Measurements from ENCODE around the gene FBN1.

FBN1 gene

GRCh38 chr15:48547286-48547685 lies 98.2 kb downstream of the FBN1 start:
- H3K36me3 ChIP-seq (ENCODE audit: insufficient read depth, low read length): peaks cover 13% of the 10 kb centered on the region
- H3K4me3 ChIP-seq (ENCODE audit: low read length): no peak overlapping the region
- H3K27me3 ChIP-seq (ENCODE audit: control insufficient read depth, insufficient read depth, low read length): no peaks in the 10 kb centered on the region
- peak overlapping the region; percentile 38 for H3K4me2 ChIP-seq (ENCODE audit: low read length)
- peaks cover 62% of the 10 kb centered on the region for H3K4me1 ChIP-seq (ENCODE audit: control insufficient read depth, insufficient read depth, low read length)
- H3K9ac ChIP-seq (ENCODE audit: low read depth, low read length): peak overlapping the region; percentile 69
- no peaks in the 10 kb centered on the region for H3K9me3 ChIP-seq (replicated peaks; ENCODE audit: low read length)

DNA sequence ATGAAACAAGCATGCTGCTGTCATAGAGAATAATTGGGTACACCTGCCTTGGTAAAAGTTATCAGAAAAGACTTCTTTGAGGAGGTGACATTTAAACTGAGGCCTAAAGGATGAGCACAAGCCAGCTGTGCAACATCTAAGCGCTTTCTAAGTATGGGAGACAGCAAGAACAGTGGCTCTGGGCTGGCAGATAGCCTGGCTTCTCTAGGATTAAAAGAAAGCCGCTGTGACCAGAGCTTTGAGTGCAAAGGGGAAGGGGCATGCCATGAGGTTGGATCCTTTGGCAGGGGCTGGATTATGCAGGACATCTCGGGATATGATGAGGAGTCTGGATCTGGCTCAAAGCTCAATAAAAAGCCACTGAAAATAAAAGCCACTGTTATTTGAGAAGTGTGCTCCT lies 99.2 kb downstream of the FBN1 start:
- Histone ChIP-seq H3K27me3 (ENCODE audit: control insufficient read depth, insufficient read depth, low read length) (no peaks in the 10 kb centered on the region), H3K36me3 (ENCODE audit: insufficient read depth, low read length) (peaks cover 13% of the 10 kb centered on the region), H3K9ac (ENCODE audit: low read depth, low read length) (peak overlapping the region; percentile 69), H3K4me3 (ENCODE audit: low read length) (no peak overlapping the region), H3K4me1 (ENCODE audit: control insufficient read depth, insufficient read depth, low read length) (peaks cover 69% of the 10 kb centered on the region), H3K9me3 (replicated peaks; ENCODE audit: low read length) (no peaks in the 10 kb centered on the region), H3K4me2 (ENCODE audit: low read length) (no peak overlapping the region)

DNA sequence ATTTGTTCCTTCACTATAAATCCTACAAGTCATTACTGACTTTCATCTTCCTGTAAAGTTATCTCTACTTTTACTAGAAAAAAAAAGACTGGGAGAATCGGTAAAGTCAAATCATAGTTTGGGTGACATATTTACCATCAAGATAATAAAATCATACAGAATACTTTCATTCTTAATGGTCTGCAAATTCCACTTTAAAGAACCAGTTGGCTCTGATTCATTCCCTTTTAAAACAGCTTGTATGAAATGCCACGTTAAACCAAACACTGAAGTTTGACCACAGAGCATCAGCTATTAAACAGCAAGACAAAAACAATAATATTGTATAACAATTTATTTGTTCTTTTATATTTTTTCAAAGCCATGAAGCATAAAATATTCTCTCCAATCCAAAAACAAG lies 100.7 kb downstream of the FBN1 start:
- peak overlapping the region; percentile 39 for H3K9ac ChIP-seq (ENCODE audit: low read depth, low read length)
- no peak overlapping the region for H3K4me3 ChIP-seq (ENCODE audit: low read length)
- H3K4me1 ChIP-seq (ENCODE audit: control insufficient read depth, insufficient read depth, low read length): peaks cover 77% of the 10 kb centered on the region
- H3K27me3 ChIP-seq (ENCODE audit: control insufficient read depth, insufficient read depth, low read length): no peaks in the 10 kb centered on the region
- H3K9me3 ChIP-seq (replicated peaks; ENCODE audit: low read length): no peaks in the 10 kb centered on the region
- peaks cover 8% of the 10 kb centered on the region for H3K36me3 ChIP-seq (ENCODE audit: insufficient read depth, low read length)
- peak overlapping the region; percentile 42 for H3K4me2 ChIP-seq (ENCODE audit: low read length)

DNA sequence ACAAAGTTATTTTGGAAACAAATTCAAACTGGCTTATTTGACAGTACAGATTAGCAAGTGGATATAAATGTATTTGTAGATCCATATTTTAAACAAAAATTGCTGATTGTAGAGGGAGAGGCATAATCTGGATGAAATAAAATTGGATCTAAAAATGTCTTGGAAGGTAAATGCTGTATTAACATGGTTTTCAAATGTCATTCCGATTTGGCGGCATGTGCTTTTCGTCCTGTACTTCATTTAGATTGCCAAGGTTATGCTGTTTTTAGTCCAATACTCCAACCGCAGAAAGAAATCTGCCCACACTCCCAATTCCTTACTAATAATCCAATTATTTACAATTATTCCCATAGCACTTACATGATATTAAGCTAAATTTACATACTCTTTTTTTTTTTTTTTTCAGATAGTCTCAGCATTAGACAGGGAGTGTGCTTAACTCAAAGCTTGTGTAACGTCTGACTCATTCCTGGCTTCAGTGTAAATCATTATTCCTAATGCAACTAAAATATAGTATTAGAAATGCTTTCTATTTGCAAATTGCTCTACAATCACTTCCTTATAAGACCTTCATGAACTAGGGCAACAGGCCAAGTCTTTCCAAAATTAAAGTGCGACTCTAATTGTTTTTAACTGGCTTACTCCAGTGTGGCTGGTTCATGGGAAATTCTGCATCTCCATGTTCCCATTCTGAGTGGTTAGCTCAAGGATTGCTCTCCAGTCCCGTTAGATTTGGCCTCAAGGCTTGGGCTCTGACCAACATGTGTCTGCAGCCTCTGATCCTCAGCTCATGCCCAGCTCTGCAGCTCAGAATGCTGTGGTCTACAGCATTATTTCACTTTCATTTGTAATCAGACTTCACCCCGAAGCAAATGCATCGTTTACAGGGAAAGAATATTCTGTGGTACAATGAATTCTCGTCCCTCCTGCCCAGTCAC lies 103.9 kb downstream of the FBN1 start:
- Histone ChIP-seq H3K9me3 (replicated peaks; ENCODE audit: low read length) (no peaks in the 10 kb centered on the region), H3K9ac (ENCODE audit: low read depth, low read length) (peak overlapping the region; percentile 76), H3K27me3 (ENCODE audit: control insufficient read depth, insufficient read depth, low read length) (no peaks in the 10 kb centered on the region), H3K4me2 (ENCODE audit: low read length) (peak overlapping the region; percentile 75), H3K4me3 (ENCODE audit: low read length) (peak overlapping the region; percentile 43), H3K4me1 (ENCODE audit: control insufficient read depth, insufficient read depth, low read length) (peaks cover 83% of the 10 kb centered on the region), H3K36me3 (ENCODE audit: insufficient read depth, low read length) (peaks cover 24% of the 10 kb centered on the region)

GRCh38 chr15:48540756-48541155 lies 104.8 kb downstream of the FBN1 start:
- peaks cover 84% of the 10 kb centered on the region for H3K4me1 ChIP-seq (ENCODE audit: control insufficient read depth, insufficient read depth, low read length)
- no peaks in the 10 kb centered on the region for H3K27me3 ChIP-seq (ENCODE audit: control insufficient read depth, insufficient read depth, low read length)
- peak overlapping the region; percentile 43 for H3K4me3 ChIP-seq (ENCODE audit: low read length)
- peak overlapping the region; percentile 76 for H3K9ac ChIP-seq (ENCODE audit: low read depth, low read length)
- peak overlapping the region; percentile 75 for H3K4me2 ChIP-seq (ENCODE audit: low read length)
- H3K9me3 ChIP-seq (replicated peaks; ENCODE audit: low read length): no peaks in the 10 kb centered on the region
- H3K36me3 ChIP-seq (ENCODE audit: insufficient read depth, low read length): peaks cover 27% of the 10 kb centered on the region

GRCh38 chr15:48538941-48539340 lies 106.6 kb downstream of the FBN1 start:
- Histone ChIP-seq H3K36me3 (ENCODE audit: insufficient read depth, low read length) (peaks cover 44% of the 10 kb centered on the region), H3K4me3 (ENCODE audit: low read length) (no peak overlapping the region), H3K4me2 (ENCODE audit: low read length) (no peak overlapping the region), H3K4me1 (ENCODE audit: control insufficient read depth, insufficient read depth, low read length) (peaks cover 67% of the 10 kb centered on the region), H3K27me3 (ENCODE audit: control insufficient read depth, insufficient read depth, low read length) (no peaks in the 10 kb centered on the region), H3K9ac (ENCODE audit: low read depth, low read length) (no peak overlapping the region), H3K9me3 (replicated peaks; ENCODE audit: low read length) (no peaks in the 10 kb centered on the region)

GRCh38 chr15:48537271-48538113 lies 108.0 kb downstream of the FBN1 start:
- peaks cover 60% of the 10 kb centered on the region for H3K4me1 ChIP-seq (ENCODE audit: control insufficient read depth, insufficient read depth, low read length)
- H3K4me2 ChIP-seq (ENCODE audit: low read length): peak overlapping the region; percentile 34
- H3K9ac ChIP-seq (ENCODE audit: low read depth, low read length): peak overlapping the region; percentile 69
- H3K9me3 ChIP-seq (replicated peaks; ENCODE audit: low read length): no peaks in the 10 kb centered on the region
- H3K4me3 ChIP-seq (ENCODE audit: low read length): peak overlapping the region; percentile 1
- H3K36me3 ChIP-seq (ENCODE audit: insufficient read depth, low read length): peaks cover 59% of the 10 kb centered on the region
- H3K27me3 ChIP-seq (ENCODE audit: control insufficient read depth, insufficient read depth, low read length): no peaks in the 10 kb centered on the region

DNA sequence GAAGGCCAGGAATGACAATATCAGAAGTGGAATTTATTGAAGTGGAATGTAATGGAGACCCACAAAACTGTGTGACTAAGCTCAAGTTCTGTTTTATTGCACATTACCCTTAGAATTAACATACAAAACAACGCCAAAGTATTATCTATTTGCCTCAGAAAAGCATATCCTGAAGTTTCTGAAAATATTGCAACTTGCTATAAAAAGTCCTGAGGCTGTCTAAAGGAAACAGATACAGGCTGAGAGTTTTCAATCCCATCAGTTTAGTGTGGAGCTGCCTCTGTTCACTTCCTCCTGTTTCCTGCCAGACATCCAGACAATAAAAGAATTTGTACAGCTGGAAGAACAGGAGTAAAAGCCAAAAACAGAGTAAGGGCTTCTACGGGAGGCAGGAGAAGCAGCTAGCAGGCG lies 108.8 kb downstream of the FBN1 start:
- peak overlapping the region; percentile 69 for H3K9ac ChIP-seq (ENCODE audit: low read depth, low read length)

DNA sequence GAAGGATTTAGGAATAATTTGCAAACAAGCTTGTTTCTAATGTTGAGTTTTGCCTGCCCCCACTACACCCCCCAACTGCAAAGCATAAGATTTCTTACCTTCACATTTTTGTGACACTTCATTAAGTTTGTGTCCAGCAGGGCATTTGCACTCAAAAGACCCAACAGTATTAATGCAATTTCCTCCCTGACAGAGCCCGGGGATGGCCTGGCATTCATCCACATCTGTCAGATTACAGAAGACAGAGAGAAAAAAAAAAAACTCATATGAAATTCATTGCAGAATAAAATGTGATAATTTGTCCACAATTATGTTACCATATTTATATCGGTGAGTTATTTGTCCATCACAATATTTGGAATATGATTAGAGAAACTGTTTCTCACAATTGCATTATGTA lies 111.5 kb downstream of the FBN1 start:
- no peak overlapping the region for H3K9ac ChIP-seq (ENCODE audit: low read depth, low read length)
- no peaks in the 10 kb centered on the region for H3K9me3 ChIP-seq (replicated peaks; ENCODE audit: low read length)
- no peak overlapping the region for H3K4me3 ChIP-seq (ENCODE audit: low read length)
- peaks cover 90% of the 10 kb centered on the region for H3K36me3 ChIP-seq (ENCODE audit: insufficient read depth, low read length)
- H3K4me1 ChIP-seq (ENCODE audit: control insufficient read depth, insufficient read depth, low read length): peaks cover 29% of the 10 kb centered on the region
- no peak overlapping the region for H3K4me2 ChIP-seq (ENCODE audit: low read length)
- H3K27me3 ChIP-seq (ENCODE audit: control insufficient read depth, insufficient read depth, low read length): no peaks in the 10 kb centered on the region

More for the DNA sequence above, 108.8 kb downstream of the FBN1 start:
- no peak overlapping the region for H3K4me3 ChIP-seq (ENCODE audit: low read length)
- H3K4me1 ChIP-seq (ENCODE audit: control insufficient read depth, insufficient read depth, low read length): peaks cover 52% of the 10 kb centered on the region
- H3K36me3 ChIP-seq (ENCODE audit: insufficient read depth, low read length): peaks cover 67% of the 10 kb centered on the region
- no peaks in the 10 kb centered on the region for H3K9me3 ChIP-seq (replicated peaks; ENCODE audit: low read length)
- H3K4me2 ChIP-seq (ENCODE audit: low read length): peak overlapping the region; percentile 34
- H3K27me3 ChIP-seq (ENCODE audit: control insufficient read depth, insufficient read depth, low read length): no peaks in the 10 kb centered on the region

GRCh38 chr15:48532946-48533345 lies 112.6 kb downstream of the FBN1 start:
- Histone ChIP-seq H3K27me3 (ENCODE audit: control insufficient read depth, insufficient read depth, low read length) (no peaks in the 10 kb centered on the region), H3K9ac (ENCODE audit: low read depth, low read length) (no peak overlapping the region), H3K4me1 (ENCODE audit: control insufficient read depth, insufficient read depth, low read length) (peaks cover 21% of the 10 kb centered on the region), H3K4me3 (ENCODE audit: low read length) (no peak overlapping the region), H3K36me3 (ENCODE audit: insufficient read depth, low read length) (peaks cover 93% of the 10 kb centered on the region), H3K9me3 (replicated peaks; ENCODE audit: low read length) (no peaks in the 10 kb centered on the region), H3K4me2 (ENCODE audit: low read length) (no peak overlapping the region)

DNA sequence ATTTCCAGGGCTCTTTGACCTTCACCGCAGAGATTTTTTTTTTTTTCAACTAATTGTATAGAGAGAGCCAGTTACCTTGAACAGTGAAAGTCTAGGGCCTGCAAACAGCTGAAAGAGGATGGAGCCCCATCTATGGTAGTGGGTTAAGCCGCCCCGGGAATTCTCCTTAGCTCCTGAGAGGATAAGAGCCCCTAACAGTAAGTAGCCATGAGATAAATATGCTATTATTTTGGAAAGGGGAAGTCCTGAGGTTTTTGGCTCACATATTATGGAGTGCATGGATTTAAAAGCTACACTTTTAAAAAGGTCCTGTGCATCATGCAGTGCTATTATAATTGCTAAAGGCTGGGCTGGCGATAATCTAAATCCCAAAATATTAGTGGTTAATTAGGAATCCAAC lies 115.0 kb downstream of the FBN1 start:
- Histone ChIP-seq H3K27me3 (ENCODE audit: control insufficient read depth, insufficient read depth, low read length) (no peaks in the 10 kb centered on the region), H3K36me3 (ENCODE audit: insufficient read depth, low read length) (peaks cover 95% of the 10 kb centered on the region), H3K9me3 (replicated peaks; ENCODE audit: low read length) (no peaks in the 10 kb centered on the region), H3K4me2 (ENCODE audit: low read length) (no peak overlapping the region), H3K9ac (ENCODE audit: low read depth, low read length) (no peak overlapping the region), H3K4me3 (ENCODE audit: low read length) (no peak overlapping the region), H3K4me1 (ENCODE audit: control insufficient read depth, insufficient read depth, low read length) (no peaks in the 10 kb centered on the region)
